GM20000 (cell line): Measurements from ENCODE around the gene PAX4.

ENCODE experiments used
- DNase-seq: peaks from one replicate; pipeline ENCODE4 v3.0.0; 2012; ENCODE audit warnings: low spot score
- TF ChIP-seq, protein P1 (sequence below): IDR thresholded peaks from 2 replicates; pipeline ENCODE4 v1.5.1; 2012; ENCODE audit warnings: mild to moderate bottlenecking, control low read depth; ENCODE audit errors: extremely low read depth, missing control alignments

PAX4 gene

DNA sequence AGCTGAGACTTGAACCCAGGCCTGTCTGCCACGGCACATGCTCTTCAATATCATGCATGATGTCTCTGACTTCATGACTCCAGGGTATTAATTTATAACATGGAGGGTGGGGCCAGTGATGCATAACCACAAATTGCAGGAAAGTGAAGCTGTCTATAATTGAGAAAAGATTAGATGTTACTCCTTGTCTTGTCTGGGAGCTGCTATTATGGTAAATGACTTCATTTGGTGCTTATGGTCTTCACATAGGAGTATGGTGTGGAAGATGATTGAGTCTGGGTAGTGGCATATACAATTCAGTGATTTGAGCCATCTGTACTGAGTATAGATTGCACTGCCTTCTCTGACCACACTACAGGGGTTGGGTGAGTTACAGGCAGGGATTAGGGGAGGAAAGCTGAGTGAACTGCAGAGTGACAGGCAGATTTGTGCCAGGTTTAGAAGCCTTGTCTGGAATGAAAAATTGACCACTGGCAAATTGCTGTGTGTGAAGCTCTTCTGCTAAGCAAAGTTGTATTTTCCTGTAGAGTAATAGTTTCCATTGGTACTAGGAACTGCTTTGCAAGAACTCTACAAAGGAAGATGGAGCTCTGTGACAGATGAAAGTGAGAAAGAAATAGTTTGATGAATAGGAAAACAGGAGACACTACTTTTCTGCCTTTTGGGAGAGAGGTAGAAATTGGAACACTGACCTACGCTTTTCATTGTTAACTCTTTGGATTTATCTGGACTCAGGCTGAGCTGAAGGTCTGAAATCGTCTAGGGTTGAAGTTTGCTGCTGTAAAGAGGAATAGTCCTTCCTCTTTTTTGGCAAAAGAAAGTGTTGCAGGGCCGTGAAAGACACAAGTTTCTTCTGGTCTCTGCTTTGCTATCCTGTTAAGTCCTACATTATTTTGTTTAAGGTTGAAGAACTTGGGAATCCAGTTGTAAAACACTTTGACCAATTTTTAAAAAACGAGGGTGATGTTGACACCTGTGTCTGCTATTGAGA lies 36.8 kb upstream of the PAX4 start:
- TF ChIP-seq, protein P1, sequence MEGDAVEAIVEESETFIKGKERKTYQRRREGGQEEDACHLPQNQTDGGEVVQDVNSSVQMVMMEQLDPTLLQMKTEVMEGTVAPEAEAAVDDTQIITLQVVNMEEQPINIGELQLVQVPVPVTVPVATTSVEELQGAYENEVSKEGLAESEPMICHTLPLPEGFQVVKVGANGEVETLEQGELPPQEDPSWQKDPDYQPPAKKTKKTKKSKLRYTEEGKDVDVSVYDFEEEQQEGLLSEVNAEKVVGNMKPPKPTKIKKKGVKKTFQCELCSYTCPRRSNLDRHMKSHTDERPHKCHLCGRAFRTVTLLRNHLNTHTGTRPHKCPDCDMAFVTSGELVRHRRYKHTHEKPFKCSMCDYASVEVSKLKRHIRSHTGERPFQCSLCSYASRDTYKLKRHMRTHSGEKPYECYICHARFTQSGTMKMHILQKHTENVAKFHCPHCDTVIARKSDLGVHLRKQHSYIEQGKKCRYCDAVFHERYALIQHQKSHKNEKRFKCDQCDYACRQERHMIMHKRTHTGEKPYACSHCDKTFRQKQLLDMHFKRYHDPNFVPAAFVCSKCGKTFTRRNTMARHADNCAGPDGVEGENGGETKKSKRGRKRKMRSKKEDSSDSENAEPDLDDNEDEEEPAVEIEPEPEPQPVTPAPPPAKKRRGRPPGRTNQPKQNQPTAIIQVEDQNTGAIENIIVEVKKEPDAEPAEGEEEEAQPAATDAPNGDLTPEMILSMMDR = no peak
- DNase-seq = no peak

DNA sequence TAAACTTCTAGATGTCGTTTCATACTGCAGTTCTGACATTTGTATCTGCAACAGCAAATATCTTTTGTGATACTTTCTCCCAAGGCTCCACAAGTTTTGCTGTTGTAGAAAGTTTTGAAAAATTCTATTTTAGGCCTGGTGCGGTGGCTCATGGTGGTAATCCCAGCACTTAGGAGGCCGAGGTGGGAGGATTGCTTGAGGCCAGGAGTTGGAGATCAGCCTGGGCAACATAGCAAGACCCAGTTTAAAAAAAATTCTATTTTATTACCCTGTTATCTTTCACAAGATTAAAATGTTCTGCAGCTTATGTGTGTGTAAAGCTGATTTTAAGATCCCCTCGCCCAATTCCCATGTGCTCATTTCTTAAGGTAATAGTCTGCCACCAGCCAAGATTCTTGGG lies 35.5 kb upstream of the PAX4 start:
- TF ChIP-seq, protein P1 = no peak

DNA sequence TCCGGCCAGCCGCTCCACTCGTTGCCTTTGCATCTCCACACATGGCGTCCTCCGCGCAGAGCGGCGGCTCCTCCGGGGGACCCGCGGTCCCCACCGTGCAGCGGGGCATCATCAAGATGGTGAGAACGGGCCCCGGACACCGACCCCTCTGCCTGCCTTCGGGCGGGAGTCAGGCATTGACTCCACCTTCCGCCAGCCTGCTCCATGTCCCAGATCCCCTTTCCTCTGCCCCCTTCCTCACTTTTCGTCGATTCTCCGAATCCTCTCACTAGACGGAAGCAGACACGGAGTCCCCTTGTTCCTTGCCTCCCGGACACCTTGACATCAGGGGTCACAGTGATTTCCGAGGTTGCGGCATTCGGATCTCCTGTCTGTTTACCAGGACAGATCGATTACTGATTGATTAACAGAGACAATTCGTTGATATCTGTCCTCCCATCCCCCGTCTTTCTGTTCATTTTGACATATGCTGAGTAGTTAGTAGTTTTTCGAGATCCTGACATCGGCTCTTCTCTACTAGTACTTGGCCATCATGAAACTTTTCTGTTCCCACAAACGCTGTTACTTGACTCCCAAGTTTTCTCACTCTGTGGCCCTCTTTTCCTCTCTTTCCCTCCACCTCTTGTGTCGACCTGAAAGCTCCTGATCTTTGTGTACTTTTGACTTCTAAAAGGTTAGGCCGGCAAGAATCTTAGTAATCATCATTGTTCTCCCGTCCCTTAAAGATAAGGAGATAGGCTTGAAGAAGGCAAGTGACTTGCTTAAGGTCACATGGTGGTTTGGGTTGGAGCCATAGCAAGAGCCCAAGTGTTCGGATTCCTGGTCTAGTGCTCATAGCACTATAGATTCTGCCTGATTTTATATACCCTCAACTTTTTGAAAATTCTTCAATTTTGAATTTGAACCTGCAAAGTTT lies 34.6 kb upstream of the PAX4 start:
- no peak for DNase-seq
- TF ChIP-seq, protein P1 = no peak

More for the DNA sequence above, 35.5 kb upstream of the PAX4 start:
- DNase-seq = no peak

DNA sequence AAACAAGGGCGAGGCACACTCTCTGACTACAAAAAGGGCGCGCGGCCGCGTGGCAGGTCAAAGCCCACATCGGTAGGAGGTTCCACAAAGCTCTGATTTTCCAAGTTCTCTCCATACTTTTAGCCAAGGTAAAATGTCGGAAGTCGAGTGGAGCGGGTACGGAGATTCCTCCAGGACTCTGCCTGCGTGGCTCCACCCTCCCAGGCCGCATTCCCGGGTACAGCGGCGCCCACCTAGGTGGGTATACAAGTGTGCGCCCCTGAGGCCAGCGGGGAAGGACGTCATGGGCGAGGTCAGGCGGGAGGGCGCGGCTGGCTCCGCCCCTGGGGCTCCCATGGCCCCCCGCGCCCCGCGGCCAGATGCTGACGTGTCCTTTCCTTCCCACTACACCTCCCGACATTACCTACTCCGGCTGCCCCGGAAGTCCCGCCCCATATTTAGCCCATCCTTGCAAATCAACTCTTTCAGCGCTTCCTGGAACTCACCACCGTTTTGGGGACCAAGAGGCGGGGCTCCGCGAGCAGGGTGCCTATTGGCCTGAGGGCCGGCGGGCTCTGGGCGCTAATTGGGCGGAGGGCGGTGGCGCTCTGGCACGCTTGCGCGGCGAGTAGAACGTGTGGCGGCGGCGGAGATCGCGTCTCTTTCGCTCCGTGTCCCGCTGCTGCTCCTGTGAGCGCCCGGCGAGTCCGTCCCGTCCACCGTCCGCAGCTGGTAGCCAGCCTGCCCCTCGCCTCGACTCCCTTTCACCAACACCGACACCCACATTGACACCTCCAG lies 33.8 kb upstream of the PAX4 start, which contains the start of gene SND1:
TSS of gene SND1 (plus strand) at position 639 of the 777 bp plus-strand sequence. CDS start 180 bp downstream, outside the sequence.
- peak; percentile 95 for DNase-seq
- TF ChIP-seq, protein P1 = no peak

DNA sequence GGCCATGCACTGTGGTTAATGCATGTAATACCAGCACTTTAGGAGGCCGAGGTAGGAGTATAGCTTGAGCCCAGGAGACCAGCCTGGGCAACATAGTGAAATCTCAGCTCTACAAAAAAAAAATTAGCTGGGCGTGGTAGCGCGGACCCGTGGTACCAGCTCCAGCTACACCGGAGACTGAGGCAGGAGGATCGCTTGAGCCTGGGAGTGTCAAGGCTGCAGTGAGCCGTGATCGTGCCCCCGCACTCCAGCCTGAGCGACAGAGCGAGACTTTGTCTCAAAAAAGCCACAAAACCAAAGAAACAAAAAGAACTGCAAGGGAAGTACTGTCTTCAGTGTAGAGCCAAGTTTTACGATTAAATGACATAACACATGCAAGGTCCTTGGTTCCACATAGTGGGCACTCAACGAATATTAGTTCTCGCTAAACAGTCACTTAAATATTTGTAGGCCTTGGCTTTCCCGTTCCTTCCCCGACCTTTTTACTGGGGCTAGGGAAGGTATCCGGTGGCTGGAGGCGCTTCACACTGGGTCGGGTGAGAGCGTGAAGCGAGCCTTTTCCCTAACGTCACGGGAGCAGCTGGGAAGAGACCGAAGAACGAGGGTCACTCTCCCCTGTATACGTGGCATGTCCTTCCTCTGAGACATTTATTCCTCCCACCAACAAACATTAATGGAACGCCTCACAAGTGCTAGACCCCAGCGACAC lies 33.1 kb upstream of the PAX4 start:
- TF ChIP-seq, protein P1 = no peak
- no peak for DNase-seq

DNA sequence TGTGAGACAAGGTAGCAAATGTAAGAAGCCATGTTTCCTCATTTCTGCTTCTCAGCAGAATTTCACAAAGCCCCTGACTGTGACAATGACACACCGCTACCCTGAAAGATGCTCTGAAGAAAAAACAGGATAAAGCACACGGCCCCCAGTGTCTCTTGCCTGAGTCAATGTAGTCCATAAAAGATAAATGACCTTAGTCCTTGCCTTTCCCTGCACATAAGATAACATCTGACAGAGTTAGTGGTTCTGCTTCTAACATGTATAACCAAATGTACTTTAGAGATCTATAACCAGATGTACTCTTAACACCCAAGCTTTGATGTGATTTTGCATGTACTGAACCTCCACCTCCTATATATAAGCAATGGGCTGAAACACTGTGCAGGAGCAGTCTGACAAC lies 31.0 kb upstream of the PAX4 start:
- DNase-seq = no peak
- TF ChIP-seq, protein P1 = no peak
